H9 (cell line): ENCODE data around the gene TJP2. TPM values are rescaled to one million over a fixed set of nuclear protein-coding genes. Genes with fewer than 3 reads are reported as not detected.
A peak's percentile ranks its signal among the peaks of the same experiment; 100 is the strongest.

Experiments
- DNase-seq: peaks from one replicate; pipeline ENCODE4 v3.0.0-alpha.2; 2017
- H2AFZ ChIP-seq: one replicate; pipeline ENCODE4 v1.6.1; 2013; ENCODE audit warnings: mild to moderate bottlenecking, low read length, control low read depth, moderate library complexity
- H2AK5ac ChIP-seq: 2 replicates; pipeline ENCODE4 v1.6.1; 2013; ENCODE audit warnings: low read length, control low read depth, mixed read lengths; ENCODE audit not compliant: insufficient read length
- H2BK120ac ChIP-seq: one replicate; pipeline ENCODE4 v1.6.1; 2013; ENCODE audit warnings: low read depth, mild to moderate bottlenecking, low read length, control low read depth, inconsistent platforms; ENCODE audit not compliant: poor library complexity, severe bottlenecking
- H2BK12ac ChIP-seq: 2 replicates; pipeline ENCODE4 v1.6.1; 2013; ENCODE audit warnings: low read length, control low read depth, mixed read lengths, low read depth; ENCODE audit not compliant: insufficient read length
- H2BK15ac ChIP-seq: 2 replicates; pipeline ENCODE4 v1.6.1; 2013; ENCODE audit warnings: low read depth, low read length, control low read depth
- H2BK20ac ChIP-seq: one replicate; pipeline ENCODE4 v1.6.1; 2013; ENCODE audit warnings: low read depth, mild to moderate bottlenecking, low read length, control low read depth, inconsistent platforms; ENCODE audit not compliant: poor library complexity, severe bottlenecking
- H2BK5ac ChIP-seq: 2 replicates; pipeline ENCODE4 v1.6.1; 2013; ENCODE audit warnings: low read length, control low read depth, mixed read lengths; ENCODE audit not compliant: insufficient read length
- H3K14ac ChIP-seq: 2 replicates; pipeline ENCODE4 v1.6.1; 2013; ENCODE audit warnings: low read length, control low read depth; ENCODE audit not compliant: insufficient read depth
- H3K18ac ChIP-seq: 2 replicates; pipeline ENCODE4 v1.6.1; 2013; ENCODE audit warnings: low read depth, mild to moderate bottlenecking, mixed read lengths, low read length, control low read depth; ENCODE audit not compliant: insufficient read length
- H3K23ac ChIP-seq: 2 replicates; pipeline ENCODE4 v1.6.1; 2013; ENCODE audit warnings: low read length, control low read depth, mixed read lengths, low read depth; ENCODE audit not compliant: insufficient read length
- H3K23me2 ChIP-seq: 2 replicates; pipeline ENCODE4 v1.6.1; 2013; ENCODE audit warnings: low read depth, mild to moderate bottlenecking, mixed read lengths, low read length, control low read depth; ENCODE audit not compliant: insufficient read length, poor library complexity, severe bottlenecking
- H3K27ac ChIP-seq: 2 replicates; pipeline ENCODE4 v1.5.1; 2013; ENCODE audit warnings: low read length, control low read depth, mixed read lengths, low read depth; ENCODE audit not compliant: insufficient read length
- H3K27me3 ChIP-seq: 2 replicates; pipeline ENCODE4 v1.6.1; 2013; ENCODE audit warnings: low read length, control low read depth, inconsistent platforms; ENCODE audit not compliant: insufficient read depth
- H3K4ac ChIP-seq: 2 replicates; pipeline ENCODE4 v1.6.1; 2013; ENCODE audit warnings: low read depth, mild to moderate bottlenecking, control low read depth, inconsistent platforms, low read length, moderate library complexity
- H3K4me1 ChIP-seq: 2 replicates; pipeline ENCODE4 v1.6.1; 2013; ENCODE audit warnings: low read length, control low read depth, inconsistent platforms; ENCODE audit not compliant: insufficient read depth
- H3K4me2 ChIP-seq: 2 replicates; pipeline ENCODE4 v1.6.1; 2013; ENCODE audit warnings: low read length, control low read depth, mixed read lengths; ENCODE audit not compliant: insufficient read length, insufficient read depth
- H3K56ac ChIP-seq: 2 replicates; pipeline ENCODE4 v1.6.1; 2013; ENCODE audit warnings: low read depth, mild to moderate bottlenecking, mixed read lengths, low read length, control low read depth; ENCODE audit not compliant: insufficient read length
- H3K79me1 ChIP-seq: 2 replicates; pipeline ENCODE4 v1.6.1; 2013; ENCODE audit warnings: low read depth, mild to moderate bottlenecking, moderate library complexity, low read length, control low read depth, inconsistent platforms; ENCODE audit not compliant: insufficient read depth, poor library complexity, severe bottlenecking
- H3K79me2 ChIP-seq: 2 replicates; pipeline ENCODE4 v1.6.1; 2013; ENCODE audit warnings: low read length, control low read depth, inconsistent platforms; ENCODE audit not compliant: insufficient read depth
- H3K9ac ChIP-seq: 2 replicates; pipeline ENCODE4 v1.6.1; 2013; ENCODE audit warnings: low read length, control low read depth, mixed read lengths; ENCODE audit not compliant: insufficient read length; ENCODE audit errors: extremely low read depth
- H3K9me3 ChIP-seq: one replicate; pipeline ENCODE4 v1.6.1; 2013; ENCODE audit warnings: low read depth, low read length, inconsistent platforms; ENCODE audit not compliant: control insufficient read depth
- H3T11ph ChIP-seq: one replicate; pipeline ENCODE4 v1.6.1; 2013; ENCODE audit warnings: mild to moderate bottlenecking, low read length, control low read depth, inconsistent platforms
- H4K20me1 ChIP-seq: one replicate; pipeline ENCODE4 v1.6.1; 2013; ENCODE audit not compliant: control insufficient read depth, insufficient read length, insufficient read depth
- H4K5ac ChIP-seq: 2 replicates; pipeline ENCODE4 v1.6.1; 2013; ENCODE audit warnings: low read depth, mild to moderate bottlenecking, mixed read lengths, low read length, control low read depth; ENCODE audit not compliant: insufficient read length
- H4K8ac ChIP-seq: replicated peaks from 2 replicates; pipeline ENCODE4 v1.6.1; 2013; ENCODE audit warnings: low read length, control low read depth, mixed read lengths, low read depth; ENCODE audit not compliant: insufficient read length
- H4K91ac ChIP-seq: 2 replicates; pipeline ENCODE4 v1.6.1; 2013; ENCODE audit warnings: low read depth, mild to moderate bottlenecking, moderate library complexity, mixed read lengths, low read length, control low read depth; ENCODE audit not compliant: insufficient read length
- H3K27ac Mint-ChIP-seq, 3 experiments: 2 replicates in 2 of 3; 3 replicates in 1 of 3; pipeline ENCODE4 v1.8.0; 2020 to 2021; ENCODE audit warnings: mixed read lengths in 3 of 3, mild to moderate bottlenecking in 1 of 3, moderate library complexity in 1 of 3
- H3K27me3 Mint-ChIP-seq: 2 replicates; pipeline ENCODE4 v1.8.0; 2021; ENCODE audit warnings: low read depth, mild to moderate bottlenecking, moderate library complexity, mixed read lengths
- H3K36me3 Mint-ChIP-seq, 3 experiments: 2 replicates in 2 of 3; 3 replicates in 1 of 3; pipeline ENCODE4 v1.8.0; 2020 to 2021; ENCODE audit warnings: low read depth in 3 of 3, mixed read lengths in 3 of 3; ENCODE audit not compliant: insufficient read depth in 1 of 3
- H3K4me1 Mint-ChIP-seq, 2 experiments: 2 replicates each; pipeline ENCODE4 v1.8.0; 2020; ENCODE audit warnings: mixed read lengths in 2 of 2
- H3K4me3 Mint-ChIP-seq, 2 experiments: 2 replicates in 1 of 2; 3 replicates in 1 of 2; pipeline ENCODE4 v1.8.0; 2020 to 2021; ENCODE audit warnings: mild to moderate bottlenecking in 2 of 2, mixed read lengths in 2 of 2, moderate library complexity in 1 of 2
- H3K9me3 Mint-ChIP-seq, 2 experiments: 2 replicates in 1 of 2; 3 replicates in 1 of 2; pipeline ENCODE4 v1.8.0; 2020; ENCODE audit warnings: mild to moderate bottlenecking in 2 of 2, mixed read lengths in 2 of 2, moderate library complexity in 1 of 2
- CTCF ChIP-seq: fragments of 200-600 bp; sonication (generic); conservative IDR thresholded peaks from 3 replicates; pipeline ENCODE4 v1.8.0; 2021; ENCODE audit warnings: antibody characterized with exemption, mild to moderate bottlenecking
- WGBS: extraction: QIAGEN DNeasy Blood & Tissue Kit; methylation state at CpG from one replicate; pipeline ENCODE4 v1.1.7; 2013; ENCODE audit warnings: missing lambda C conversion rate, low lambda C conversion rate, mixed read lengths; ENCODE audit not compliant: insufficient read length; ENCODE audit errors: extremely low coverage; 5-methylcytosine and 5-hydroxymethylcytosine counted together
- total RNA-seq: library from RNA; stranded (reverse); gene quantifications from 2 replicates; pipeline ENCODE4 v1.2.1, GENCODE V29; 2021

TJP2 gene
- total RNA-seq, 1 experiment from 2014 or later: 130 TPM

- peaks cover 24 to 25% of the 10 kb centered on the region in 2 experiments for H3K4me1 Mint-ChIP-seq
- H4K91ac ChIP-seq: no peak overlapping the region
- no peak overlapping the region for H2AK5ac ChIP-seq
- no peaks in the 10 kb centered on the region for H4K20me1 ChIP-seq
- no peak overlapping the region for H3K14ac ChIP-seq
- H4K8ac ChIP-seq: no peak overlapping the region
- H3K4me3 Mint-ChIP-seq: no peak overlapping the region
- H3K56ac ChIP-seq: no peak overlapping the region
- H3K4ac ChIP-seq: no peak overlapping the region
- no peak overlapping the region for H3K4me2 ChIP-seq
- no peak overlapping the region for H4K5ac ChIP-seq
- H3K27me3 ChIP-seq: no peaks in the 10 kb centered on the region
- no peak overlapping the region for H2BK20ac ChIP-seq
- H3K36me3 Mint-ChIP-seq: peaks cover 0 to 14% (median 0%) of the 10 kb centered on the region in 3 experiments; a peak in 4 of 7 replicates
- H3T11ph ChIP-seq: no peak overlapping the region
- no peak overlapping the region for H2AFZ ChIP-seq
- no CpG with 5 or more reads among the region's 3 CpGs for WGBS
- no peak overlapping the region for H3K9ac ChIP-seq
- H2BK12ac ChIP-seq: no peak overlapping the region
- peaks cover 6% of the 10 kb centered on the region; the same call in 1 of the 2 replicates for H3K4me1 ChIP-seq
- H3K9me3 ChIP-seq: no peaks in the 10 kb centered on the region
- no peak for DNase-seq
- H2BK5ac ChIP-seq: no peak overlapping the region
- no peak overlapping the region for H2BK15ac ChIP-seq
- H3K79me2 ChIP-seq: peaks cover 8% of the 10 kb centered on the region; the same call in 1 of the 2 replicates
- no peaks in the 10 kb centered on the region for H3K9me3 Mint-ChIP-seq
- H3K23me2 ChIP-seq: no peaks in the 10 kb centered on the region
- TF ChIP-seq CTCF: no peak
- H3K27ac ChIP-seq: no peak overlapping the region
- H3K79me1 ChIP-seq: no peaks in the 10 kb centered on the region
- H3K23ac ChIP-seq: no peak overlapping the region
- peak overlapping the region; percentile 3 to 75 (median 71); a peak in 5 of 7 replicates for H3K27ac Mint-ChIP-seq
- H3K27me3 Mint-ChIP-seq: no peaks in the 10 kb centered on the region
- no peak overlapping the region for H2BK120ac ChIP-seq
- H3K18ac ChIP-seq: no peak overlapping the region
These were observed 37.5 kb downstream of the TJP2 start for GRCh38 chr9:69211424-69212036.
